Endothelial cell of umbilical vein (primary cell): ENCODE measurements around the gene MUC22. TPM values are rescaled to one million over a fixed set of nuclear protein-coding genes. Genes with fewer than 3 reads are reported as not detected.

Experiments
- polyA plus RNA-seq, 4 experiments: library from polyadenylated mRNA; depleted of rRNA in 3 of 4; stranded (reverse) in 3 of 4; unstranded in 1 of 4; fragments of >200 nt; gene quantifications; 2 replicates each; pipeline versions ENCODE4 v1.2.1 to v1.2.3, GENCODE V29; 2011 to 2012; ENCODE audit warnings: missing spikeins in 1 of 4
- small RNA-seq: library from RNA; depleted of rRNA; stranded (forward); fragments of <200 nt; gene quantifications from one replicate; pipeline ENCODE3, GENCODE V24; 2012; ENCODE audit warnings: low replicate concordance, low read depth; ENCODE audit not compliant: insufficient read depth, insufficient read length
- total RNA-seq: library from RNA; stranded (reverse); gene quantifications from 2 replicates; pipeline ENCODE4 v1.2.3, GENCODE V29; 2021

Gene MUC22
- total and polyA plus RNA-seq, 2 donors (not counting 3 experiments of a cell fraction or from before 2014, with no cell fraction given): not detected

Small RNA genes within 50 kb of the gene (small RNA-seq; reads per million reads assigned to genes)
- not detected for gene RNU6-1133P

Other genes starting within 250 kb of the MUC22 start
- gene DDR1, start 126.0 kb upstream of the MUC22 start, total RNA-seq: 17.7 and 22.9 TPM in 2 replicates
- 8.8 and 10.6 TPM in 2 replicates for gene DDR1, start 126.0 kb upstream of the MUC22 start, polyA plus RNA-seq
- gene GTF2H4, start 102.3 kb upstream of the MUC22 start, total RNA-seq: 51.0 and 52.6 TPM in 2 replicates
- 40.5 and 40.8 TPM in 2 replicates for gene GTF2H4, start 102.3 kb upstream of the MUC22 start, polyA plus RNA-seq
- gene VARS2, start 96.2 kb upstream of the MUC22 start, total RNA-seq: 32.5 and 34.3 TPM in 2 replicates
- 17.8 TPM in 2 replicates for gene VARS2, start 96.2 kb upstream of the MUC22 start, polyA plus RNA-seq
- gene SFTA2, start 78.3 kb upstream of the MUC22 start, total RNA-seq: not detected in 2 replicates
- not detected in 2 replicates for gene SFTA2, start 78.3 kb upstream of the MUC22 start, polyA plus RNA-seq
- gene MUCL3, start 69.5 kb upstream of the MUC22 start, total RNA-seq: not detected in 2 replicates
- gene MUCL3, start 69.5 kb upstream of the MUC22 start, polyA plus RNA-seq: not detected in 2 replicates
- gene MUC21, start 26.8 kb upstream of the MUC22 start, total RNA-seq: not detected in 2 replicates
- gene MUC21, start 26.8 kb upstream of the MUC22 start, polyA plus RNA-seq: not detected in 2 replicates
- not detected in 2 replicates for gene C6orf15, start 102.1 kb downstream of the MUC22 start, total RNA-seq
- gene C6orf15, start 102.1 kb downstream of the MUC22 start, polyA plus RNA-seq: not detected in 2 replicates
- gene PSORS1C1, start 104.3 kb downstream of the MUC22 start, total RNA-seq: 9.2 and 13.2 TPM in 2 replicates
- 1.1 TPM in 2 replicates for gene PSORS1C1, start 104.3 kb downstream of the MUC22 start, polyA plus RNA-seq
- gene CDSN, start 110.0 kb downstream of the MUC22 start, total RNA-seq: not detected in 2 replicates
- gene CDSN, start 110.0 kb downstream of the MUC22 start, polyA plus RNA-seq: 0.03 TPM in 1 of 2 replicates, not detected in the other
- not detected in 2 replicates for gene PSORS1C2, start 128.6 kb downstream of the MUC22 start, total RNA-seq
- gene PSORS1C2, start 128.6 kb downstream of the MUC22 start, polyA plus RNA-seq: not detected in 2 replicates
- gene CCHCR1, start 147.3 kb downstream of the MUC22 start, total RNA-seq: 22.9 and 23.2 TPM in 2 replicates
- gene CCHCR1, start 147.3 kb downstream of the MUC22 start, polyA plus RNA-seq: 12.0 and 12.8 TPM in 2 replicates
- 28.0 and 31.7 TPM in 2 replicates for gene TCF19, start 148.1 kb downstream of the MUC22 start, total RNA-seq
- gene TCF19, start 148.1 kb downstream of the MUC22 start, polyA plus RNA-seq: 13.9 and 14.5 TPM in 2 replicates
- not detected in 2 replicates for gene POU5F1, start 160.2 kb downstream of the MUC22 start, total RNA-seq
- 0.63 and 0.94 TPM in 2 replicates for gene POU5F1, start 160.2 kb downstream of the MUC22 start, polyA plus RNA-seq